NCI-H2227 (cell line): Measurements from ENCODE around the gene FBLN1.

ENCODE experiments used
- DNase-seq: peaks from one replicate; lab custom pipeline; 2025; ENCODE audit not compliant: unreplicated experiment; lab: John Stamatoyannopoulos, UW

FBLN1 gene

GRCh38 chr22:45631841-45632238 lies 129.2 kb downstream of the FBLN1 start:
- no peak for DNase-seq

DNA sequence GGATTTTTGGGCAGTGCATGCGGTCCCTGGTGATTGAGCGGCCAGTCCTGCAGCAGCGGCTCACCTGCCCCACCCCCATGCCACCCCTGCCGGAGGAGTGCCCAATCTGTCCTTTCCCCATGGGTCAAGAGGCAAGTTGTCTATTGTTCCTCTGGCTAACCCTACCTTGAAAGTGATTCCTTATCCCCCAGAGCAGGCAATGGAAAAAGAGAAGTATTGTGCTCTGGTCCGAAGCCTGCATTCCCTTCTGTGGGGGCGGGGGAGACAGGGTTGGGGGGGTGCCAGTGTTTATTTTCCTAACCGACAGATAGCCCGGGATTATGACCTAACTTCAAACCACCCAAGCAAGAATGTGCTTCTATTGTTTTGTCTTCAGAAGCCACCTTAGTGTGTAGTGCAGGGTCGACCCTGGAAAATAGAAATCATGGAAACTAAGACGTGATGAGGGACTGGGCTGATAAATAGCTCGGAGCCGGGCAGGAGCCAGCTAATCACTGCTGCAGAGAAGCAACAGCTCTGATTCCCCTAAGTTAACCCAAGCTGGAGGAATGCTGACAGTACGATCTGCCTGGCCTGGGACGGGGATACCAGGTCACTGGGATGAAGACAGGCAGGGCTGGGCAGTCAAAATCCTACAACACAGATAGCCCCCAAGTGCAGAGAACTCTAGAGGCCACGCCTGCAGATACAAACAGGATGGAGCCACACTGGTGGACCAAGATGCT lies 130.3 kb downstream of the FBLN1 start:
- no peak for DNase-seq

GRCh38 chr22:45636683-45637082 lies 134.0 kb downstream of the FBLN1 start:
- DNase-seq, result no peak

DNA sequence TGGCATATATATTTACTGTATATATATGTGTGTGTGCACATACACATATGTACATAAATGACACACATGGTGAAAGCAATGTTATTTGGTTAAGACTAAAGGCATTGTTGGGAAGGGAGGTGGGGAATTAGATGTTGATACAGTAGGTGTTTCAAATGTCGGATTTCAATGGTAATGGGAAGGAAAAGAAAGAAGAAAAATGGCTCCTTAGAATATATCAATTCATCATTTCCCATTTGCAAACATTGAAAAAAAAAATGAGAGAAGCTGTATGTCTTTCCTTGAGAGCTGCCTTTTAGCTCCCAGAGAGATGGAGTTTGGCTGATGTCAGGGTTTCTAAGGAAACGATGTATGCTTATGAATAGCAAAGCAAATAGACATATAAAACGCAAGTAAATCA lies 135.5 kb downstream of the FBLN1 start:
- DNase-seq, result no peak

- no peak for DNase-seq
Observed at GRCh38 chr22:45638834-45639746, 136.4 kb downstream of the FBLN1 start.

DNA sequence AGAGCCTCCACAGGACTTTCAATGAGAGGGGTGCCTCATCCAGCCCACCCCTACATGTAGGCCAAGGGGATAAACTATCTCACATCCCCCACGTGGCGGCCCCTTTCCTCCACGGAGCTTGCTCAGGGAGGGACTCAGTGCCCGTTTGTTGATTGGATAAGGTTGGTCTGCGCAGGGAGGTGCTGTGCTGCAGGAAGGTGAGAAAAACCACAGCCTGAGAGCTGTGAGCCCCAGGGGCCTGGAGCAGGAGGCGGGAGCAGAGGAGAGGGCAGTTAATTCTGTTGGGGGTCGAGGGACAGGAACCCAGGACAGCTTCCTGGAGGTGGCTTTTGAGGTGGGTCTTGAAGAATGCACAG lies 137.0 kb downstream of the FBLN1 start:
- no peak for DNase-seq

DNA sequence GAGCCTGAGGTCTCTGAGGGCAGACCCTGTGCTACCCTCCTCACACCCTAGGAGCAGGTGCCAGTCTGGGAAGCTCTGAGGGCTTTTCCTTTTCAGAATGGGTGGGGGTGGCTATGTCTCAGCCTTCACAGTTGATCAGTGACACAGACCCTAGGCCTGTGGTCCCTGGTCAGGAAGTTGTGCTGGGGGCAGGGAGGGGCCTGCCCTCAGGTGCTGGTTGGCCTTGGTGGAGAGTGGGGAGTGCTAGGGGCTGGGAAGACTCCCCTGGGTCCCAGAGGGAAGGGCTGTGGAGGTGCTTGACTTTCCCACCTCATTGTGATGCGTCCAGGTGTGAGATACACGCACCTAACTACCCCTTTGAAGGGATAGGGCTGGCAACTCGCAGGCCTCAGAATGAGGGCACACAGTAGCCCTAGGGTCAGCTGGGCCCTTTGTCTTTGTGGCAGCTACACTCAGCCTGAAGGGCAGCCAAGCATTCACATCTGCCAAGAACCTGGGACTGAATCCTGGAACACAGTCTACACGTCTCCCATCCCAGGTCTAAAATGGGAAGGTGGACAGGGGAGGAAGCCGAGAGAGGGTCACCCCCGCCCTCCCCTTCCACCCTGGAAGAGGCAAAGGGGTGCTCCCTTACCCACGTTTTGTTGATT lies 137.7 kb downstream of the FBLN1 start:
- DNase-seq, result no peak

- DNase-seq, result no peak
Observed at GRCh38 chr22:45640941-45641621, 138.4 kb downstream of the FBLN1 start.

DNA sequence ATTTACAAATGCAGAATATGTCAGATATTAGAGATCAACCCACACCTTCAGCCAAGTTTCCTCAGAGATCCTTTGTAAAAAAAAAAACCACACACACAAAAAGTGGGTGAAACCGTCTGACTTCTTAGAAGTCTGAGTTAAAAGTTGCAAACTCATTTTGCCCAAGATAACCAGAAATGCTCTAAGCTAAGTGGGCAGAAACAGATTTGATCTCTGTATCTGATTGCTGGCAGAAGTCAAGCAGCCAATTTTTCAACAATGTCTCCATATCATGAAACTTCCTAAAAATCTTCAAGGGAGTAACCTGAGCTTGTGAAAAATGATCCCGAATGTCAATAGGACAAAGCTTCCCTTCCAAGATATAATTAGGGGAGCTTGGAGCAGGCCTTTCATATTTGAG lies 140.3 kb downstream of the FBLN1 start:
- no peak for DNase-seq

- DNase-seq, result no peak
Observed at GRCh38 chr22:45644714-45645113, 142.0 kb downstream of the FBLN1 start.

DNA sequence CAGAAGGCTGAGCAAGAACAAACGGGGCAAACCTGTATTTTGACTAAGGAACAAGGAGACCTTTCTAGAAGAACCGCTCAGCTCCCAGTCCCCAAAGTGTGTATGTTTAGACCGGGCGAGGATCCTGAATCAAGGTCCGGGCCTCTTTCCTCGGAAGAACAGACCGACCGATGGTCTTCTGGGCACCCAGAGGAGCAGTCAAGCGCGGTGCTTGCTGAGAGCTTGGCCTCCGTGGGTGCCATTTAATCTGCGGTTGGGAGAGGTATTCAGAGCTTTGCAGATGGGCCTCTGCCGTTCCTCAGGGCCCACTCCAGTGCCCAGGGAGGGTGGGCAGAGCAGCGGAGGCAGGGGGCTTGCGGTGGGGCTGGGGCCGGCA lies 142.5 kb downstream of the FBLN1 start:
- DNase-seq, result no peak

DNA sequence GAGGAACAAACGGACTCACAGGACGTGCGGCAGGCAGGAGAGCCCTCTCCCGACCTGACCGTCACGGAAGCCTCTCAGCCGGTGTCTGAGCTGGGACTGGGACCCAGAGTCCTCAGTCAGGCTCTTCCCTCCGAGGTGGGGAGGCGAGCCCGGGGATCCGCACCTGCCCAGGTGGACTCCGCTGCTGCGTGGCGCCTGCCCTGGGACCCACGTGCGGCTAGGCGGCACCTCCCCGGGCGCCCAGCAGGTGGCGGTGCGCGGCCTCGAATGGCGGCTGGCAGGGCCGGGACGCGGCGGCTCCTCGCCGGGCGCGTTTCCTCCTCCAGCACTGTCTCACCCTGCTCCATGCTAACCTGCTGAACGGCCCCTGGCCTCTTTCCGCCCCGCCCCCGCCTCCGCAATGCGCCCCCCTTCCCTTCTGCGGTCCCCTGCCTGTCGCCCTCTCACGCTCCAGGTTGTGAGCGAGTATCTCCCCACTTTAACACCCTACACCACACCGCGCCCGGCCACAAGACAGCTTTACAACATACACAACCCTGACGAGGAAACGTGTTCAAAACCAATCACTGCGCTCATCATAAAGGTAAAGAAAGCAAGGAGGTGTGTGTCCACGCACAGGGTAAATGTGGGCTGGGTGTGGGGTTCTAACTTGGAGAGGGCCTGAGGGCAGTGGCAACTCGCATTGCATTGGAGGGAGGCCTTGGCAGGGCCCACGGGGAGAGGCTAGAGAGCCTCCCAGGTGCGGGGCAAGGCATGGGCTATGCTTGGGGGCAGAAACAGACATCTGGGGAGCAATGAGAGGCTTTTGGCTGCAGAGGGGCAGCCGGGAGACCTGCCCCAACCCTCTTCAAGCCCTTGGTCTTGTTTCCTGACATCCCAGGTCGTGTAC lies 143.1 kb downstream of the FBLN1 start:
- DNase-seq, result peak; percentile 50

GRCh38 chr22:45647532-45648225 lies 145.0 kb downstream of the FBLN1 start:
- no peak for DNase-seq

DNA sequence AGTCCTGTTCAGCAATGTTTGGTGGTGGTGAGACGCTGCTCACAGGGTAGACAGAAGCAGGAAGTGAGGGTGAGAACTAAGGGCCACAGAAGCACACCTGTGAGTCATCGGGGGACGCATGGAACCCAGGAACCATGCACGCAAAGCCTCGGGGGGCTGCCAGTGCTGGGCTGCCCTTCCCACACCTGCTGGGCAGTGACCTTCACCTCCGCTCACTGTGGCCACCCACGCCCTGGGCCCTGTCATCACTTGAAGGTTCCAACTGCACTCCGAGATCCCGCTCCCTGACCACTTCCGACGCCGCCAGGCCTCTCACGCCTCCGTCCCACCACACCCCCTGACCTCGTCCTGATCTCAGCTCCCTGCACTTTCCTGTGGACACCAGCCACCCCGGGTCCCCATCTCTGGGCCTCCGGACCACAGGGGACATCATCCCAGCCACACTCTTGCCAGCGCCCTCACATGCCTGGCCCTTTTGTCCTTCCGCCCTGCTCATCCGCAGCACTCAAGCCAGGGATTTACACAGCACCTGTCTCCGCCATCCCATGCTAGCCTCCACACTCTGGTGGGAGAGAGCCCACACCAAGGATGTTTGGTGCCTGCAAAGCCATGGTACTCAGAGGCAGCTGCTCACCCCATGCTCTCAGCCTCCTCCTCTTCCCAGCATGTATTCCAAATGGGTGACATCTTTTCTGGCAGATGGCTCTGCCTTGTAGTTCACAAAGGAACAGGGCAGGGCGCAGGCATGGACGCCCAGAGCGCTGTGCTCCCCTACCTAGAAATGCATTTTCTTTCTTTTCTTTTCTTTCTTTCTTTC lies 145.8 kb downstream of the FBLN1 start:
- no peak for DNase-seq

GRCh38 chr22:45649809-45650208 lies 147.1 kb downstream of the FBLN1 start:
- DNase-seq, result no peak

DNA sequence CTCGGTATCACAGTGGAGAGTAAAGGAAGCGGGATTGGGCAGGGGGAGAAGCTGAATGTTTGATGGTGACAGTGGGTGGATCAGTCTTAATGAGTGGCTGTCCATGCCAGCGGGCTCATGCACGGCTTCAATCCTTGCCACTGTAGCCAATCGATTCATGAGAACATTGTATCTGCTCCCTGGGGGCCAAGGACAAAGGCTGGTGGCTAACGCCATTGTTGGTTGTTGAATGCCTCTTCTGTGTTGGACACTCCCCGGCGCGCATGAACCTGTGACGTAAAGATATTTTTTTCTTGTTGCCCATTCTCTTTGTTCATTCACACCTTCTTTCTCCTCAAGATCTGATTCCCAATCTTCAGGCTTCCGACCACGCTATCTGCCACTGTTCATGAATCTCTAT lies 148.0 kb downstream of the FBLN1 start:
- no peak for DNase-seq
